HG03060 (cell line): ENCODE data around the gene PLET1.
"Not testable (repeated sequence)": the region's sequence is repeated elsewhere in the genome, so short reads cannot be mapped to it uniquely, and the experiment has no call there.

Source experiments
- ATAC-seq: cut with Tn5 transposase; IDR thresholded peaks from one replicate; pipeline ENCODE4 v1.9.1; 2021; ENCODE audit warnings: low read depth, moderate number of reproducible peaks; ENCODE audit not compliant: unreplicated experiment

PLET1 gene

GRCh38 chr11:112216561-112217105, 44.0 kb downstream of the PLET1 start:
- no peak for ATAC-seq

- no peak for ATAC-seq
These were observed 45.0 kb downstream of the PLET1 start for GRCh38 chr11:112215621-112216020.

- ATAC-seq, result no peak
These were observed 46.9 kb downstream of the PLET1 start for GRCh38 chr11:112213753-112214152.

- ATAC-seq, result no peak
These were observed 48.0 kb downstream of the PLET1 start for GRCh38 chr11:112212710-112213109.

GRCh38 chr11:112212290-112212689, 48.4 kb downstream of the PLET1 start:
- no peak for ATAC-seq

- no peak for ATAC-seq
These were observed 49.1 kb downstream of the PLET1 start for GRCh38 chr11:112211536-112211935.

- no peak for ATAC-seq
These were observed 49.8 kb downstream of the PLET1 start for GRCh38 chr11:112210890-112211289.

GRCh38 chr11:112206071-112206470, 54.6 kb downstream of the PLET1 start:
- no peak for ATAC-seq

- no peak for ATAC-seq
These were observed 60.4 kb downstream of the PLET1 start for GRCh38 chr11:112200252-112200651.

GRCh38 chr11:112199101-112199500, 61.6 kb downstream of the PLET1 start:
- not testable (repeated sequence) for ATAC-seq
